PFSK-1 (cell line): ENCODE data around the gene FNIP2.

Source experiments
- FOXP2 ChIP-seq: optimal IDR thresholded peaks from 2 replicates; pipeline ENCODE3; 2011; ENCODE audit warnings: borderline replicate concordance, control low read depth, inconsistent platforms; ENCODE audit not compliant: insufficient read depth; ENCODE audit errors: extremely low read length, extremely low read depth
- POLR2AphosphoS5 ChIP-seq: IDR thresholded peaks from 2 replicates; pipeline ENCODE4 v1.6.1; 2012; ENCODE audit warnings: low read depth, mild to moderate bottlenecking, control low read depth, low read length, moderate library complexity

DNA sequence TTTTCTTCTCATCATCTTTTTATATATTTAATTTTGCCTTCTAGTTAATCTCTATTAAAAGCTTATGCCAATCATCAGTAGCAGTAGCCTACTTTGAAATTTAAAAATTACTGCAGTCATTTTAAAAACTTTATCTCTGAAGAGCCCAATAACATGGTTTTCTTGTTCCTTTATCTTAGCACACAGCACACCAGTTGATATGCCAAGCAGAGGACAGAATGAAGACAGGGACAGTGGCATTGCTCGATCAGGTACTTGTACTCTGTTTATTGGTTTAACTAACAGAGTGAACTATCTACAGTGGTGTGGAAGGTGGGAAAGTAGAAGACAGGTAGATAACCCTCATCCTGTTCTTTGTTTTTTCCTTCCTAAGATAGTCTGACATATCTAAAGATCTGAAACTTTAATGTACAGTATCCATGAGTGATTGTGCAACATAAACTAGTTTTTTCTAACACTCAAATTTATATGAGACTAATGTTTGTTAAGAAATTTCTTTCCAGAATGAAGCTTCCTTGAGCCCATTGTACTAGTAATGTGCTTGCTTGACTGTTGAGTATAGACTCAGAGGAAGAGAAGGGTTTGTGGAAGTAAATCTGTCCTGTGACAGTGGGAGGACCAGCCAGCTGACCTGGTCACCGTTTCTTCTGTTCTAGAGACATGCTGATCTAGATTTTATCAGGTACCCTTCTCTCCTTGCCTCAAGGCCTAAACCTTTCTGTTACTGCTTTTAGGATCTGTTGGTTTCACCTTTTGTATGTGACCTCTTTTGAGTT is 66.6 kb downstream of the FNIP2 start:
- TF ChIP-seq POLR2AphosphoS5 (no peak), FOXP2 (no peak)
